Omental fat pad (tissue), 4 donors: ENCODE data around the gene MST1R. TPM values are rescaled to one million over a fixed set of nuclear protein-coding genes. Genes with fewer than 3 reads are reported as not detected.
"Not testable (repeated sequence)": the region's sequence is repeated elsewhere in the genome, so short reads cannot be mapped to it uniquely, and the experiment has no call there.

ENCODE experiments used
- ATAC-seq: fragments of 150-250 bp; one replicate; pipeline ENCODE4 v1.9.1; 2016; ENCODE audit warnings: mild to moderate bottlenecking, moderate library complexity; ENCODE audit not compliant: low FRiP score
- DNase-seq: peaks from one replicate; pipeline ENCODE4 v3.0.0-alpha.2; 2019; ENCODE audit warnings: low spot score
- total RNA-seq, 4 donors: library from RNA; depleted of rRNA; stranded (reverse); fragments of >200 nt; gene quantifications; one replicate each; pipeline ENCODE4 v1.1.0, GENCODE V29; 2016
- TF ChIP-seq, protein P1 (sequence below), 3 donors: fragments of 450-650 bp; IDR thresholded peaks; one replicate each; pipeline ENCODE4 v1.5.1; 2016 to 2017; ENCODE audit warnings: antibody characterized with exemption in 3 of 3, mild to moderate bottlenecking in 3 of 3, moderate library complexity in 2 of 3

Gene MST1R
- total RNA-seq, 4 donors from 2014 or later, result 0.95 to 12.6 (median 5.6) TPM

DNA sequence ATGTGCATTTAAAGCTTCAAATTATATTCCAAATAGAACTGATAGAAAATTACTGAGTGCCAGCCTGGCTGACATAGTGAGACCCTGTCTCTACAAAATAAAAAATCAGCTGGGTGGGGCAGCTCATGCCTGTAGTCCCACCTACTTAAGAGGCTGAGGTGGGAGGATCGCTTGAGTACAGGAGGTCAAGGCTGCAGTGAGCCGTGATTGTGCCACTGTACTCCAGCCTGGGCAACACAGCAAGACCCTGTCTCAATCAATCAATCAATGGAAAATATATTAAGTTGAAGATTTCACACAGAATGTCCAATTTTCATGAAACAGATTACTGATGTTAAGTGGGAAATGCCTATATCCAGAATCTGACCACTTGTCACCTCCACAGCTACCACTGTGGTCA, 21.8 kb upstream of the MST1R start:
- TF ChIP-seq, protein P1, sequence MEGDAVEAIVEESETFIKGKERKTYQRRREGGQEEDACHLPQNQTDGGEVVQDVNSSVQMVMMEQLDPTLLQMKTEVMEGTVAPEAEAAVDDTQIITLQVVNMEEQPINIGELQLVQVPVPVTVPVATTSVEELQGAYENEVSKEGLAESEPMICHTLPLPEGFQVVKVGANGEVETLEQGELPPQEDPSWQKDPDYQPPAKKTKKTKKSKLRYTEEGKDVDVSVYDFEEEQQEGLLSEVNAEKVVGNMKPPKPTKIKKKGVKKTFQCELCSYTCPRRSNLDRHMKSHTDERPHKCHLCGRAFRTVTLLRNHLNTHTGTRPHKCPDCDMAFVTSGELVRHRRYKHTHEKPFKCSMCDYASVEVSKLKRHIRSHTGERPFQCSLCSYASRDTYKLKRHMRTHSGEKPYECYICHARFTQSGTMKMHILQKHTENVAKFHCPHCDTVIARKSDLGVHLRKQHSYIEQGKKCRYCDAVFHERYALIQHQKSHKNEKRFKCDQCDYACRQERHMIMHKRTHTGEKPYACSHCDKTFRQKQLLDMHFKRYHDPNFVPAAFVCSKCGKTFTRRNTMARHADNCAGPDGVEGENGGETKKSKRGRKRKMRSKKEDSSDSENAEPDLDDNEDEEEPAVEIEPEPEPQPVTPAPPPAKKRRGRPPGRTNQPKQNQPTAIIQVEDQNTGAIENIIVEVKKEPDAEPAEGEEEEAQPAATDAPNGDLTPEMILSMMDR (IDR thresholded peaks at IDR 0.05), result no peak
- ATAC-seq (no peak), DNase-seq (no peak)

DNA sequence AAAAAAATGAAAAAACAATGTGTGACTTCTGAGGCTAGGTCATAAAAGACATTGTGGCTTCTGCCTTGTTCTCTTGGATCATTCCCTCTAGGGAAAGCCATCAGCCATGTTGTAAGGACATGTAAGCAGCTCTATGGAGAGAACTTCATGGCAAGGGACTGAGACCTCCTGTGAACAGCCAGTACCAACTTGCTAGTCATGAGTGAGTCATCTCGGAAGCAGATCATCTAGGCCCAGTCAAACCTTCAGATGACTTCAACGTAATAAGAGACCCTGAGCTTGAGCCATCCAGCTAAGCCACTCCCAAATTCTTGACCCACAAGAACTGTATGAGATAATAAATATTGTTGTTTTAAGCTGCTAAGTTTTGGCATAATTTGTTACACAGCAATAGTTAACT, 21.0 kb upstream of the MST1R start:
- DNase-seq (no peak), ATAC-seq (no peak)
- TF ChIP-seq, protein P1 (IDR thresholded peaks at IDR 0.05), result no peak

DNA sequence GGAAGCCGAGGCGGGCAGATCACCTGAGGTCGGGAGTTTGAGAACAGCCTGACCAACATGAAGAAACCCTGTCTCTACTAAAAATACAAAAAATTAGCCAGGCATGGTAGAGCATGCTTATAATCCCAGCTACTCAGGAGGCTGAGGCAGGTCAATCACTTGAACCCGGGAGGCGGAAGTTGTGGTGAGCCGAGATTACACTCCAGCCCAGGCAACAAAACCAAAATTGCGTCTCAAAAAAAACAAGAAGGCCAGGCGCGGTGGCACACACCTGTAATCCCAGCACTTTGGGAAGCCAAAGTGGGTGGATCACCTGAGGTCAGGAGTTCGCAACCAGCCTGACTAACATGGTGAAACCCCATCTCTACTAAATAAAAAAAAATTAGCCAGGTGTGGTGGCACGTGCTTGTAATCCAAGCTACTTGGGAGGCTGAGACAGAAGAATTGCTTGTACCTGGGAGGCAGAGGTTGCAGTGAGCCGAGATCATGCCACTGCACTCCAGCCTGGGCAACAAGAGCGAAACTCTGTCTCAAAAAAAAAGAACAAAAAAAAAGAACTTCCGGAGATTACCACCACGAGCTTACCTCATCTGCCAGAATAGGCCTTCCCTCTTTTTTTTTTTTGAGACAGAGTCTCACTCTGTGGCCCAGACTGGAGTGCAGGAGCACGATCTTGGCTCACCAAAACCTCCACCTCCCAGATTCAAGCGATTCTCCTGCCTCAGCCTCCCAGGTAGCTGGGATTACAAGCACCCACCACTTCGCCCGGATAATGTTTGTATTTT, 14.3 kb upstream of the MST1R start:
- ATAC-seq, DNase-seq: not testable (repeated sequence)

DNA sequence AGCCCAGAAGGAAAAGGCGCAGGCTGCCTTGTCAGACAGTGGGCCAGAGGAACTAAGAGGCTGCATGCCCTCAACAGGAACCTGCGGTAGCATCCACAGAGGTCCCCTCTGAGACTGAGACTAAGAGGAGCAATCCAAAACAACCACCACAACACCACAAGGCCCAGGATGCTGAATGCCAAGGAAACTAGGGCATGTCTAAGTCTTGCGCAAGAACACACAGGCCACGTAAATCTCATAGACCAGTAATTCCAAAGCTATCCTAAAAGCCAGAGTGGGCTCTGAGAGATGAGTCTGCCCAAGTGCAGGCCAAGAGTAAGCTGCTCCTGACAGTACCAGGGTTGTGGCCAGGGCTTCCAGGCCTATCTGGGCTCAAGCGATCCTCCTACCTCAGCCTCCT, 13.0 kb upstream of the MST1R start:
- TF ChIP-seq, protein P1 (IDR thresholded peaks at IDR 0.05), result no peak
- ATAC-seq, result peak; percentile 39
- DNase-seq, result no peak

DNA sequence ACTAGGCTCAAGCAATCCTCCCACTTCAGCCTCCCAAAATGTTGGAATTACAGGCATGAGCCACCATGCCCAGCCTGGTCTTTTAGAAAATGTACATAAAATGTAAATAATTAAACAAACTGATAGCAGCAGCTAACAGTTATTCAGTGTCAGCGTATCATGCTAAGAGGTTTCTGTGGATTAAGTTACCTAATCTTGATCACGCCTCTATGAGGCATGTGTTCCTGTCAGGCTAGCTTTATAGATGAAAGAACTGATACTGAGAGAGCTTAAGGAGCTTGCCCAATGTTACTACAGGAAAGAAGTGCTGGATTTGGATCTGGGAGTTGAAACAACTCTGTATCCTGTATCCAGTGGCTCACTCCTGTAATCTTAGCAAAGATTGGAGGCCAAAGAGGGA, 11.2 kb upstream of the MST1R start:
- TF ChIP-seq, protein P1 (IDR thresholded peaks at IDR 0.05), result no peak
- ATAC-seq (no peak), DNase-seq (no peak)

DNA sequence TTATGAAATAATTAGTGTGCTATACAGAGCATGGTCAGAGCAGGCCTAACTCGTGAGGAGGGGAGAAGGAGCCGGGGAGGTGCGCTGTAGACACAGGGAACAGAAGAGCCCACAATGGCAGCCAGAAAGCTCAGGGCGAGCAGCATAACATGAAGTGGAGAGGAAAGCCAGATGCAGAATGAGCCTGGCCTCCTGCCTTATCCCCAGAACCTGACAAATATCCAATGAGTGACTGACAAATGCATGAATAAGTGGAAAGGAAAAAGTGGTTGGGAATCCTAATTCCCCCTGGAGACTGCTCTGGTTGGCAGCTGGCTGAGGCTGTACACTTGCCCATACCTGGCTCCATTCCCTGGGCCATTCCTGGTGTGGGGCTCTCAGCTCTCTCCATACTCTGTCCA, 9.2 kb upstream of the MST1R start:
- TF ChIP-seq, protein P1 (IDR thresholded peaks at IDR 0.05), result no peak
- no peak for ATAC-seq
- no peak for DNase-seq

DNA sequence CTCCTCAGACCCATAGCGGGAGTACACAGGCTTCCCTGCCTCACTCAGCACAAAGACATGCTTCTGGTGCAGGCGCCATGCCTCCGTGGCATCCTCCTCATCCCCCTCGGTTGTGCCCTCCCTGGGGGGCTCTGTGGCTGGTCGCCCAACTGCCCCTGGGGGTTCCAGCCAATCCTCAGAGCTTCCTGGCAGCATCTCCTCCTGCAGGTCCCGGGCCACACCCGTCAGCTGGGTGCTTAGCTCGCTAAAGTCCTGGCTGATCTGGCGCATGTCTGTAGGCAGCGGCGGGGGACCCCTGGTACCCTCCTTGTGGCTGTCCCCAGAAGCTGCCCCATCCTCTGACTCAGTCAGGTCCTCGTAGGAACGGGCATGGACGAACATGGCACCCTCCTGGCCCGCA, 7.9 kb upstream of the MST1R start:
- no peak for ATAC-seq

More for the DNA sequence above, 7.9 kb upstream of the MST1R start:
- TF ChIP-seq, protein P1 (IDR thresholded peaks at IDR 0.05), result no peak
- DNase-seq, result no peak
